HFFc6 (cell line): Measurements from ENCODE around the gene RGS6. TPM values are rescaled to one million over a fixed set of nuclear protein-coding genes. Genes with fewer than 3 reads are reported as not detected.

Experiments used
- DNase-seq: peaks from one replicate; pipeline ENCODE4 v3.0.0-alpha.2; 2018
- H3K27ac Mint-ChIP-seq: 2 replicates; pipeline ENCODE4 v1.8.0; 2020; ENCODE audit warnings: mild to moderate bottlenecking, mixed read lengths
- H3K27me3 Mint-ChIP-seq: 2 replicates; pipeline ENCODE4 v1.8.0; 2021; ENCODE audit warnings: mild to moderate bottlenecking, moderate library complexity, mixed read lengths; ENCODE audit not compliant: insufficient read depth
- H3K36me3 Mint-ChIP-seq: 2 replicates; pipeline ENCODE4 v1.8.0; 2021; ENCODE audit warnings: low read depth, mixed read lengths
- H3K4me1 Mint-ChIP-seq: 2 replicates; pipeline ENCODE4 v1.8.0; 2020; ENCODE audit warnings: low read depth, mixed read lengths
- H3K4me3 Mint-ChIP-seq: 2 replicates; pipeline ENCODE4 v1.8.0; 2020; ENCODE audit warnings: mild to moderate bottlenecking, moderate library complexity, mixed read lengths
- H3K9me3 Mint-ChIP-seq: 2 replicates; pipeline ENCODE4 v1.8.0; 2020; ENCODE audit warnings: mild to moderate bottlenecking, mixed read lengths
- total RNA-seq, 6 experiments: library from RNA; stranded (reverse); fragmentation: NEBNext Ultra II Directional; extraction: Animal tissue kit (Norgen Biotek cat#: 25700); gene quantifications; 2 replicates in 1 of 6; 3 replicates in 5 of 6; pipeline ENCODE4 v1.2.3, GENCODE V29; 2021
- TF ChIP-seq, protein P1 (sequence below): fragments of 200-600 bp; sonication (generic); IDR thresholded peaks from 2 replicates; pipeline ENCODE4 v1.5.0; 2021; ENCODE audit warnings: antibody characterized with exemption, mild to moderate bottlenecking

The RGS6 gene
- total RNA-seq, 6 experiments from 2014 or later, result not detected

DNA sequence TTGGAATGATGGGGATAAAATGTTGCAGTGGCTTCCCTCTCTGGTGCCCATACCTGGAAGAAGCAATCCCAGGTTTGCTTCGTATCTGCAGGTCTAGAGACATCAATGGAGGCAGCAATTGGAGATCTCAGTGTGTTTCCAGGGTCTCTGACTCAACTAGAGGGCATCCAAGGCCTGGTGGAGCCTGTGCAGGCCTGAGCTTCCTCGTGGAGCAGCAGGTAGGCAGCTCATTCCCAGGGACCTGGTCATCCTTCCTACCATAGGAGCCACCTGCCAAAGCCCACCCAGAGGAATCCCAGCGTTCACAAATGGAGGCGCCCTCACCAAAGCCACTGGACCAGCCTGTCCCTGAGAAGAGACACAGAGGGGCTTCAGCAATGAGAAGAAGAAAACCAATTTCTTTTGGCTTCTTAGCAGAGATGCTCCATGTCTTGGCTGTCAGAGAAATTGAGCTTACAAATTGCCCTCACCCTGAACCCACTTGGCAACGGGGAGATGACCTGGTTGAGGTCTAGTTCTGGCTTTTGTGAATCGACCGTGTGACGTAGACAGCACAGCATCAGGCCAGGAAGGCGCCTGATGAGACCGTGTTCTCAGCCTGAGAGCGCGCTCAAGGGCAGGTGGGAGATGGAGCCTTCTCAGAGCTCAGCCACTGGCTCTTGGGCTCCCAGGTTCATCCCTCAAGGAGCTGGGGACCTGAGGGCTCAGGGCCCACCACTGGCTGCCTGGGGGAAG lies 678.0 kb downstream of the RGS6 start:
- TF ChIP-seq, protein P1, sequence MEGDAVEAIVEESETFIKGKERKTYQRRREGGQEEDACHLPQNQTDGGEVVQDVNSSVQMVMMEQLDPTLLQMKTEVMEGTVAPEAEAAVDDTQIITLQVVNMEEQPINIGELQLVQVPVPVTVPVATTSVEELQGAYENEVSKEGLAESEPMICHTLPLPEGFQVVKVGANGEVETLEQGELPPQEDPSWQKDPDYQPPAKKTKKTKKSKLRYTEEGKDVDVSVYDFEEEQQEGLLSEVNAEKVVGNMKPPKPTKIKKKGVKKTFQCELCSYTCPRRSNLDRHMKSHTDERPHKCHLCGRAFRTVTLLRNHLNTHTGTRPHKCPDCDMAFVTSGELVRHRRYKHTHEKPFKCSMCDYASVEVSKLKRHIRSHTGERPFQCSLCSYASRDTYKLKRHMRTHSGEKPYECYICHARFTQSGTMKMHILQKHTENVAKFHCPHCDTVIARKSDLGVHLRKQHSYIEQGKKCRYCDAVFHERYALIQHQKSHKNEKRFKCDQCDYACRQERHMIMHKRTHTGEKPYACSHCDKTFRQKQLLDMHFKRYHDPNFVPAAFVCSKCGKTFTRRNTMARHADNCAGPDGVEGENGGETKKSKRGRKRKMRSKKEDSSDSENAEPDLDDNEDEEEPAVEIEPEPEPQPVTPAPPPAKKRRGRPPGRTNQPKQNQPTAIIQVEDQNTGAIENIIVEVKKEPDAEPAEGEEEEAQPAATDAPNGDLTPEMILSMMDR, result no peak
- no peak overlapping the region for H3K4me3 Mint-ChIP-seq
- peaks cover 77% of the 10 kb centered on the region for H3K4me1 Mint-ChIP-seq
- no peaks in the 10 kb centered on the region for H3K9me3 Mint-ChIP-seq
- no peaks in the 10 kb centered on the region; the same call in 1 of the 2 replicates for H3K27me3 Mint-ChIP-seq
- H3K27ac Mint-ChIP-seq, result peak overlapping the region; percentile 100; the same call in 1 of the 2 replicates
- no peak for DNase-seq
- H3K36me3 Mint-ChIP-seq, result 0 out of 2 replicates have a peak, but pooled peaks cover 6% of the 10 kb centered on the region

GRCh38 chr14:72610831-72611200 lies 678.6 kb downstream of the RGS6 start:
- no peak for DNase-seq
- Mint-ChIP-seq H3K27ac (peak overlapping the region; percentile 13; the same call in 1 of the 2 replicates), H3K4me3 (no peak overlapping the region), H3K27me3 (no peaks in the 10 kb centered on the region; the same call in 1 of the 2 replicates), H3K36me3 (0 out of 2 replicates have a peak, but pooled peaks cover 6% of the 10 kb centered on the region), H3K4me1 (peaks cover 82% of the 10 kb centered on the region), H3K9me3 (no peaks in the 10 kb centered on the region)
- TF ChIP-seq, protein P1, result no peak

DNA sequence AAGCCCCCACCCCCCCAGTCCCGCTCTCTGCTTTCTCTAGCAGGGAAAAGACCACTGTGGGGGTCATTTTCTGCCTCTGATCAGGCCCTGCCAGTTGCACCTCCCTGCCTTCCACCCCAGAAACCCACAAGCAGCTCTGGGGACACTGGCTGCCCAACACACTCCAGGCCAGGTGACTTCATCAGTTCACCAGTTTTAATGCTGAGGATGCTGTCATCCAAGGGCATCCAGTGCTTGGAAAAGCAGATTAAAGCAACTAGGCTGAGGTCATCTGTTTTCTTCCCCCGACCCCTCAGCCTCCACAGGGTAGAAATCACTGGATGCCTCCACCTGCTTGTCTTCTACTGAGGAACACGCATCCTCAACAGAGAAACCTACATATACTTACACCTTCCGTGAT lies 679.3 kb downstream of the RGS6 start:
- Mint-ChIP-seq H3K4me1 (peaks cover 85% of the 10 kb centered on the region), H3K36me3 (0 out of 2 replicates have a peak, but pooled peaks cover 5% of the 10 kb centered on the region), H3K27ac (no peak overlapping the region), H3K9me3 (no peaks in the 10 kb centered on the region), H3K27me3 (no peaks in the 10 kb centered on the region), H3K4me3 (no peak overlapping the region)
- TF ChIP-seq, protein P1, result no peak
- DNase-seq, result no peak

- H3K27me3 Mint-ChIP-seq, result no peaks in the 10 kb centered on the region
- TF ChIP-seq, protein P1, result no peak
- DNase-seq, result no peak
- H3K9me3 Mint-ChIP-seq, result no peaks in the 10 kb centered on the region
- no peaks in the 10 kb centered on the region for H3K36me3 Mint-ChIP-seq
- no peak overlapping the region for H3K27ac Mint-ChIP-seq
- H3K4me3 Mint-ChIP-seq, result no peak overlapping the region
- H3K4me1 Mint-ChIP-seq, result peaks cover 85% of the 10 kb centered on the region
Observed at GRCh38 chr14:72612041-72612440, 679.8 kb downstream of the RGS6 start.

DNA sequence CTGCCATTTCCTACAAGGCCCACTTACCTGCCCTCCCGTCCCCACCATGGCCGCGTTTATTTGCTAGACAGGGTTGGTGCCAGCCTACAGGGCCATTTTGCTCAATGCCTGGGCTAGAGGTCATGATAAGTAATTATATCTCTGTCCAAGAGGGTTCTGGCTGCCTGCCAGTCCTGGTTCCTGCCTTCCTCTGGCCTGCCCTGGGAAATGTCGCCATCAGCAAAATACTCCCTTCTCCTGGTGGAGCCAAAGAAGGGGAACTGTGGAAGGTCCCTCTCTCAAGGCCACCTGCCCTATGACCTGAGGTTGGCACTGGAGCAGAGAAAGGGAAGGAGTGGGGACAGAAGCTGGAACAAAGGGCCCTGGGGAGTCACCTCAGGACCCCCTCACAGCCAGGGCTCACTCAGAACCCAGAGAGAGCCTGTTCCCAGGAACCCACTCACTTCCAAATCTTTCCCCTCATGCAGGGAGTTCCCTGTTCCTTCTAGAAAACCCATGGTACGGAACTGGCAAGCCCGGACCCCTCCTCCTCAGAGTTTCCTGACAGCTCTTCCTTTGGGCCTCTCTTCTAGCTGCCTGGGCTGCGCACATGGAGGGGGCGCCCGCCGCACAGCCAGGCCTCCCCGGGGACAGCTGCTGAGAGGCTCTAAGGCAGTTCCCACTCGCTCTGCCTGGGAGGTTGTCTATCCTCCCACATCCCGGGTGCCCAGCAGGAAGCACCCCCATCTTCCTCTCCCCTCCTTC lies 681.2 kb downstream of the RGS6 start:
- H3K27me3 Mint-ChIP-seq, result no peaks in the 10 kb centered on the region
- no peaks in the 10 kb centered on the region for H3K9me3 Mint-ChIP-seq
- TF ChIP-seq, protein P1, result no peak
- H3K4me3 Mint-ChIP-seq, result no peak overlapping the region
- no peaks in the 10 kb centered on the region for H3K36me3 Mint-ChIP-seq
- 0 out of 2 replicates have a peak overlapping the region, but pooled peaks have one; percentile 24 for H3K27ac Mint-ChIP-seq
- peaks cover 85% of the 10 kb centered on the region for H3K4me1 Mint-ChIP-seq
- no peak for DNase-seq
